Inferior parietal cortex (tissue), 1 donor: ENCODE data around the gene USH2A.

ENCODE experiments used
- DNase-seq: peaks from one replicate; pipeline ENCODE4 v3.0.0-alpha.2; 2016; ENCODE audit errors: extremely low spot score

USH2A gene, protein sequence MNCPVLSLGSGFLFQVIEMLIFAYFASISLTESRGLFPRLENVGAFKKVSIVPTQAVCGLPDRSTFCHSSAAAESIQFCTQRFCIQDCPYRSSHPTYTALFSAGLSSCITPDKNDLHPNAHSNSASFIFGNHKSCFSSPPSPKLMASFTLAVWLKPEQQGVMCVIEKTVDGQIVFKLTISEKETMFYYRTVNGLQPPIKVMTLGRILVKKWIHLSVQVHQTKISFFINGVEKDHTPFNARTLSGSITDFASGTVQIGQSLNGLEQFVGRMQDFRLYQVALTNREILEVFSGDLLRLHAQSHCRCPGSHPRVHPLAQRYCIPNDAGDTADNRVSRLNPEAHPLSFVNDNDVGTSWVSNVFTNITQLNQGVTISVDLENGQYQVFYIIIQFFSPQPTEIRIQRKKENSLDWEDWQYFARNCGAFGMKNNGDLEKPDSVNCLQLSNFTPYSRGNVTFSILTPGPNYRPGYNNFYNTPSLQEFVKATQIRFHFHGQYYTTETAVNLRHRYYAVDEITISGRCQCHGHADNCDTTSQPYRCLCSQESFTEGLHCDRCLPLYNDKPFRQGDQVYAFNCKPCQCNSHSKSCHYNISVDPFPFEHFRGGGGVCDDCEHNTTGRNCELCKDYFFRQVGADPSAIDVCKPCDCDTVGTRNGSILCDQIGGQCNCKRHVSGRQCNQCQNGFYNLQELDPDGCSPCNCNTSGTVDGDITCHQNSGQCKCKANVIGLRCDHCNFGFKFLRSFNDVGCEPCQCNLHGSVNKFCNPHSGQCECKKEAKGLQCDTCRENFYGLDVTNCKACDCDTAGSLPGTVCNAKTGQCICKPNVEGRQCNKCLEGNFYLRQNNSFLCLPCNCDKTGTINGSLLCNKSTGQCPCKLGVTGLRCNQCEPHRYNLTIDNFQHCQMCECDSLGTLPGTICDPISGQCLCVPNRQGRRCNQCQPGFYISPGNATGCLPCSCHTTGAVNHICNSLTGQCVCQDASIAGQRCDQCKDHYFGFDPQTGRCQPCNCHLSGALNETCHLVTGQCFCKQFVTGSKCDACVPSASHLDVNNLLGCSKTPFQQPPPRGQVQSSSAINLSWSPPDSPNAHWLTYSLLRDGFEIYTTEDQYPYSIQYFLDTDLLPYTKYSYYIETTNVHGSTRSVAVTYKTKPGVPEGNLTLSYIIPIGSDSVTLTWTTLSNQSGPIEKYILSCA (N-terminal part only)

DNA sequence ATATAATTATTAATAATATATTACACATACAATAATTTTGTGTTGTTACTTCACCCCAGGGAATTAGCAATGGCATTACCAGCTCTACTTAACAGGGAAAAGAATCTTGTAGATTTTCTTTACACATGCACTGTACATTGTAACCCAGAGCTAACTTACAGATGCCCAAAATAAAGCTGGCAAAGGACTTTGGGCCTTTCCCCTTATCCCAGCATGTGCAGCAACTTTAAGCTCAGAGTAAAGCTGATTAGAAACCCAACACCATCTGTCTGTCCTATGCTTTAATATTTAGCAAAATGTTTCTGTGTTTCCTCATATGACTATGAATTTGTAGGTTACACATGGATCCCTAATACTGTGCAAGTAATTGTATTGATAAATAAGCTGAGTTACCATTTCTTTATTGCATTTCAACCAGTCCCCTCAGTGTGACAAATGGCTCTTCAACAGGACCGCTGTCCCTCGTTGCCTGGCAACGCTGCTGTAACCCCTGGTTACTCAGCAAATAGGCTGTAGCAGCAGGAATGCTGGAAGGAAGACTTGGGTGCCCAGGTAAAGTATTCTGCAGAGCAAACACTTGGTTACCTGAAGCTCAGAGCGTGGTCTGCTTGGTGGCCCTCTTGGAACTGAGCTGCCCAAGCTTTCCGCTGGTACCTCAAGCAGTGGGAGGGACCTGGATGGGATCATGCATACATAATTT, at the start of gene USH2A:
USH2A (minus strand) TSS at position 628 of the 700 bp plus-strand sequence. CDS start 1,112 bp downstream, outside the sequence.
- no peak for DNase-seq

DNA sequence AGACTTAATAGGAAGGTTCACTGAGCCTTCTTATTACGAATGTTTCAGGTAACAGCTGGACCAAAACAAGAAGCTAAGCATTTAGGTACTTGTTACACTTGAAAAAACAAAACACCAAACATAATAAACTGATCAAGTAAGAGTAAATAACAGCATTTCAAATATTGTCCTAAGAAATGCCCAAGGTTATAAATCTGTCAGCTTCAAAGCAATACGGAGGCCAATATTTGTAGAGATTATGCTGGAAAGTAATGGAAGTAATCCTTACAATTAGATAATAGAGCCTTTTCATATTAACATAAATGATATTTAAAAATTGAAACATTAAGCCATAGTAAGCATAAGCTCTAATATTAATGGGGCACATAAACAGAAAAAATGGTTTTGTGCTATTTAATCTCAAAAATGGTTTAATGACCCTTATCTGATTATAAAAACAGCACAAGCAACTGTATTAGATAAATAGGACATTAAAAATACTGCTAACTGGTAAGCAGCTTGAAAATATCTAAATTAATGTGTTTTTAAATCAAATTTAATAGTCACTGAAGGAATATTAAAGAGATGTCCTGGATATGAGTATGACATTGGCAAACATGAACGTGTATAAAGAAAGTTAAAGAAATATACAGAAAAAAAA, 43.0 kb upstream of the USH2A start:
- DNase-seq = no peak

DNA sequence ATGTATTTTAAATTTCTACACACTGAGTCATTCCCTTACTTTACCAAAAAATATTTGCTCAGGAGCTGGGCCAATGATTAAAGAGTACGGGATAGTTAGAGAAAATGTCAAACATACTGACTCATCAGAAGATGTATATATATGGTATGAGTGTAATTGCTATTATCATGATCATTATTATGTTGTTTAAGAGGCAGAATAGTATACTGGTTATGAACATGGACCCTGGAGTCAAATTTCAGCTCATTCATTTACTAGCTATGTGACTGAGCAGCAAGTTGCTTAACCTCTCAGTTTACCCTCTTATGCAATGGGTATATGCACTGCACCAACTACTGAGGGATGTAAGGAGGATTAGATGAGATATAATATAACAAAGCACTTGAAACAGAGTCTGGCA, 41.2 kb upstream of the USH2A start:
- no peak for DNase-seq

DNA sequence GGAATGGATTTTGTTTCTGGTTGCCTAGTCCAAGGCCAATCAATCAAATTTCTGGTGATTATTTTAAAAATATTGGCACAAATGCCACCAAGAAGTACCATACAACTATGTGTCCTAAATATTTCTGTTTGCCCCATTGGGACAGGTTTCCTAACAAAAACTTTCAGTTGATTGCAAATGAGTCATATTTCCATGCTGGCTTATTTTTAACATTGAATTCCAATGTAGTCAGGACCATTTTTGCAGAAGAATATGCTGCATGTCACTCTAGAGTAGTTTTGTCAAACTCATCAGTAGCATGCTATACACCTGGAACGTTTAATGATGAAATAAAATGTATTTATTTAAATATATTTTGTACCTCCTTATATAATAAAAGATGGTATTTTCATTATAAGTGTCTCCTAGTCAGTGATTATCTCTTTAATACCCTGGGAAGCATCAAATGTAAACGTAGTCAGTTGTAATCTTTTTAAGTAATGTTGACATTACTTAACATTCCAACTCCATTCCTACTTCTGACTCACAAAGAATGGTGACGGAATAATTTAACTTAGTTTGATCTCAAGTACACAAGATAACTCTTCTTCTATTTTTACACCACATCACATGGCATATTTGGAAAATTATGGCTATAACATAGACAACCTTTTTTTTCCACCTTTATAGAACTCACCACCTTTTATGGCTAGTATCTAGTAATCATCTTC, 39.0 kb upstream of the USH2A start:
- DNase-seq = no peak

DNA sequence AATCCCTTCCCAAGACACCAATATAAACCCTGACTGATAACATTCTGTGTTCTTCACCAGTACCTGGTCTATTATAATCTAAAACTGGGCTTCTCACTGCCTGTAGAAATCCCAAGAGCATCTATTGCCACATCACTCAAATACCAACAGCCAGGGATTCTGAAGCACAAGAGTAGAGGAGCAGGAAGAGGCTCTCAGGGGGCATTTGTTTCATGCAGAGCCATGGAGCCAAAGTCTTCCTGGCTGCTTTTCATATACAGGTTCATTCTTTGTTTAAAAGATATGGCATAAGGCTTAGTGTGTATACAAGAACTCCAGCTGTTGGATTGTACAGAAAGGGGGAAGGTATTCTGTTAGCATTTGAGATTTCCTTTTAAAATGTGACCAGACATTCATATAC, 38.2 kb upstream of the USH2A start:
- DNase-seq = no peak

DNA sequence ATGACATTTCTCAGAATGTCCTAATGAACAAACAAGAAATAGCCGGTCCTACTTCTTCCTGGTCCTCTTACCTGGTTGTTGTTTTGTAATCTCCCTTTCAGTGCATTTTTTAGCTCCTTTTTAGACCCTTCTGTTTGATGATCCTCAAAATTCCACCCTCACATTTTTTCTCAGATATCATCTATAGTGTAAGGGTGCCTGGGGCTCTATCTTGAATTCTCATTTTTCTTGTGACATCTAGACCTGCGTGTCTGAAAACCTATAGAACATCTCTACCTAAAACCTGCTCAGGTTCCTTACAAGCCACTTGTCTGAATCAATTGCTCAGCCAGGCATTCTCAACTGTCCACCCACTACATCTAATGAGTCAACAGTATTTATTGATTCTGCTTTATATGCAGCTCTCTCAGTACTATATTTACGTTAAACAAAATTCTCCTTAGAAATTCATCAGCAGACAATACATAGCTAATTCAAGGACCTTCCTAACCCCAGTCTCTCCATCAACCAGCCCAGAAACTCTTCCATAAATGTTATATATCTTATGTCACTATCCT, 36.5 kb upstream of the USH2A start:
- DNase-seq = no peak

DNA sequence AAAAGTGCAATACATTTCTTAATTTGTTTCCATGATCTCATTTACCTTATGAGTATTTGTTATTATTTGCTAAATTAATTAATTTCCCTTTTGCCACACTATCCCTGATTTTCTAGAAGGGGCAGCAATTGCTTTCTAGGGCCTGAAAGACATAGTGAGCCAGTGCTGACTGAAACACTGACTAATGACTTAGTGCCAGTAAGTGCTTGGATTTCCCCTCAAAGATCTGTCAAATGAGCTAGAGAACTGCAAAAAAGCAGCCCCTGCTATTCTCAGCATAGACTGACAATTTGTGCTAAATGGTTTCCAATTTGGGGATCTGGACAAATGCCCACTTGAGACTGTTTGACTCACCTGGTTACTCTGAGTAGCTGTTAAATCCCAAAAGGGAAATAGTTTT, 35.6 kb upstream of the USH2A start:
- DNase-seq = no peak

DNA sequence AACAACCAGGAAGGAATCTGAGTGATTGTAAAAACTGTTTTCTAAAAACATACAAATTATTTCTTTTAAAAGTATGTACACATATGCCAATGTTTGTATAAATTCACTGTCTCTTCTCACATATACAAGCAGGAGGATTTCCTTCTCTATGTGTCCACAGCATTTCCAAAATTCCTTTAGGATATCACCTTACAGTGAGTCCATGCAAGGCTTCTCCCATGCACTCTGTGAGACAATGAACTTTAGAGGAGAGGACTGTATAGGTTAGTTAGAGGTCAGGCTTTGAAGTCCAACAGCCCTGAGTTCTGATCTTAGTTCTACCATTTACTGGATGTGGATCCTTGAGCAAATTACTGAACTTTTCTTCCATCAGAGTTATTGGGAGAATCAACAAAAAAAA, 34.1 kb upstream of the USH2A start:
- no peak for DNase-seq

DNA sequence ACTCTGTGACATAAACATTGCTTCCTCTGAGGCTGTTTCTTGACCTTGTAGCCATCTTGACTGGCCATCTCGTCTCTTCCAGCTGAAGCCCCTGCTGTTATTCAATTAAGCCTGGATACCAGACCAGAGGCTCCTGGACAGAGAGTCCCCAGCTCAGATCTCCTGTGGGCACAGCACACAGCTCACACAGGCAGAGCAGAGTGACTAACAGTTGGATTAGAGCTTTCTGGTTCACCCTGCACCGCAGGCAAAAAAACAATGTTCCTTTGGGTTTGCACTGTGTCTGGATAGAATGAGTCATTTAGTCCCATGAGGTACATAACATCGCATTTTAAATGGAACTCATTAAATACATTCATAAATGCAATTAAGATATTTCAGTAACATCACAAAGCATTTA, 33.4 kb upstream of the USH2A start:
- no peak for DNase-seq

DNA sequence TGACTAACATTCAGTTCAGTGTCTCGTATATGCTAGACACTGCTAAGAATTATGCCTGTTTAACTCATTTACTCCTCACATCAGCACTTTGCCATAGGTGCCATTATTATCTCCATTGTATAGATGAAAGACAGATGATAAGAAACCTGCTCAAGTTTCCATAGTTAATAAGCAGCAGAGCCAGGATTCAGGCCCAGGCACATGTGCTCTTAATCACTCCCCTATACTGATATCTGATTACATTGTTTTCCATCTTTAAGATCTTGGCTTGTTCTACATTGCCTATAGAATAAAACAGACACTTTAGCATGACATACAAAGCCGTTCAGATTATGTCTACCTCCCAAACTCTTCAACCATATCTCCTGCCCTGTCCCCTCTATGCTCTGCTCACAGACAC, 30.5 kb upstream of the USH2A start:
- no peak for DNase-seq

DNA sequence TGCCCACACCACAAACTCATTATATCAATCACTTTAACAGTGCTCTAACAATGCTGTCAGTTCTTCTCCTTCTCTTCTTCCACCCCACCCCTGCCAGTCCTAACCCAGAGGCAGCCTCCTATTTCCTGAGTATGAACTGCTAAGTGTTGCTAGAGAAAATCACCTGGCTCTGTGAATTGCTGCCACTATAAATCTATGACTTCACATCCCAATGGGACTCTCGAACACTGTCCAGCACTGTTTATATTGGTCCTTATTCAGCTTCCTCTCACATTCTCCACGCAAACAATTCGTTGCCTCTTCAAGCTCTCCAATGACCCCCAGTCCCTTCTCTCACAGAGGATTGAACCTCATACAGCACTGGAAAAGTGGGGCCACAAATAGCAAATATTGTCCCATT, 27.0 kb upstream of the USH2A start:
- DNase-seq = no peak

DNA sequence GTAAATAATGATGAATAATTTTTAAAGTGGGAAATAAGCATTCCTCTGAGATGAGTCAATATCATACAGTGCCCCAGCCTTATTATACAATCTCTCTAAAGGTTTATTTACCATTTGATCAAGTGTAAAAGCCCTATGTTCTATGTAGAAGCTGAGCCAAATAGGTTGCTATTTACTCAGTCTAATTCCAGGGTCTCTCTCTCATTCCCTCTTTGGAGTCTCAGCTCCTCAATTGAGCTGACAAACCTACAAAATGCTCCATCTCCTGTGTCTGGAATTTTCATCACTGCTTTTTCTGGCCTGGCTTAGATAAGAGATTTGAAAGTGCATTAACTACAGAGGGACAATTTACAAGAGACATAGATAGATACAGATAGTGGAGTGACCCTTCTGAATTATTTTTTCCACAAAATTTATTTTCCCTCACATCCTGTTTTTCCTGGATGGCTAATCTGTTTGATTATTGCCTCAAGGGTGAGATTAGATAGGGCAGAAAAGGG, 24.8 kb upstream of the USH2A start:
- DNase-seq = no peak

DNA sequence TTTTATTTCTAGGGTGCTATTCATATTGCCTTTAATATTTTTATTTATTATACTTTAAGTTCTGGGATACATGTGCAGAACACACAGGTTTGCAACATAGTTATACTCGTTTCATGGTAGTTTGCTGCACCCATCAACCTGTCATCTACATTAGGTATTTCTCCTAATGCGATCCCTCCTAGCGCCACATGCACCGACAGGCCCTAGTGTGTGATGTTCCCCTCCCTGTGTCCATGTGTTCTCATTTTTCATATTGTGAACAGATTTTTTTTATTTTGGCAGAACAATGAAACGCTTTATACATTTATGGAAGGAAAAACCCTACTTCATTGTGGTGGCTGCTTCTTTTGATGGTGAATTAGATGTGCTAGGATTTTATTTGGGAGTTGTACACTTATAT, 14.4 kb upstream of the USH2A start:
- no peak for DNase-seq

DNA sequence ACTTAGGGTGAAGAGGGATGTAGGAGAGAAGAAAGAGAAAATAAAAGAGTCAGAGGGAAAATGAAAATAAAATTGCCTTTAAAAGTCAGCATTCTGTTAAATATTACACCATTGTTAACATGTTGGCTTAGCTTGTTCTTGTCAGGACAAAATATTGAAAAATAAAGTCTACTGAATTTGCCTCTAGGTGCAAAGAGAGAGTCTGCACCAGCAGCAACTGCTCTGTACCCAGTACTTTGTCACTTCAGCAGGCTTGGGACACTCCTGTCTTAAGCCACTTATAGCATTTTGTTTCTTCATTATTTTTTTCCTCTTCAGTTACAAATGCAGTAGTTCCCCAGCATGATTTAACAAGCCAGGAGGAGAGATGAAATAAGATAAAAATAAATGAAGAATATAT, 11.0 kb upstream of the USH2A start:
- DNase-seq = no peak

DNA sequence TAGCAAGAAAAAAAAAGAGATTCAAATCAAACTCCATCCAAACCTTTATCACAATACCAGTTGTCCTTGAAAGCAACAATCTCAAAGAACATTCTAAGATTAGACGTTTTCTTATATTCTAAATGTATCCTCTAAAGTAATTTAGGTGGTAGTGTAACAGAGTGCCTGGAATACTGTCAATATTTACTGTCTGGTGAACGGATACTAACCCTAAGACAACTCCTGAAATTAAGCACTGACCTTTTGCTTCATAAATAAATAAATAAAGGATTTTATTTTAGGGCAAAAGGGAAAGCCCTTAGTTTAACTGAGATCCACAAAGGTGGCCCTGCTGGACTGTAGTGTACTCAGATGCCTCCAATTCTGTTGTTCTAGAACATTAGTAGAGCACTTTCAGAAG, 9.9 kb upstream of the USH2A start:
- no peak for DNase-seq

DNA sequence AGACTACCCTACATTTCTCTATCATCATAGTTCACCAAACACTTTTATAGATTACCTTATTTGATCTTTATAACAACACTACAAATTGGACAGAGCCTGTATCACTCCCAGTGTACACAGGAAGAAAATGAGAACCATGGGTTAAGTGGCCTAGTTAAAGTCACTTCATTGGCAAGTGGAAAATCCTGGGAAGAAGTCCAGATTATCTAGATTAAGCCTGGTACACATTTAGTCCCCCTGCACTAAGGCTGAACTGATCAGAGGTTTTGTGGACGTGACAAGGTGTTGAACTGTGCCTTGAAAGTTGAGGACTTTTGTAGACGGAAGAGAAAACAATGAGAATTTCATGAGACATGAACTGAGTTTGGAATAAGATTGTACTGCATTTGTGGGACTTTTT, 7.5 kb upstream of the USH2A start:
- DNase-seq = no peak

DNA sequence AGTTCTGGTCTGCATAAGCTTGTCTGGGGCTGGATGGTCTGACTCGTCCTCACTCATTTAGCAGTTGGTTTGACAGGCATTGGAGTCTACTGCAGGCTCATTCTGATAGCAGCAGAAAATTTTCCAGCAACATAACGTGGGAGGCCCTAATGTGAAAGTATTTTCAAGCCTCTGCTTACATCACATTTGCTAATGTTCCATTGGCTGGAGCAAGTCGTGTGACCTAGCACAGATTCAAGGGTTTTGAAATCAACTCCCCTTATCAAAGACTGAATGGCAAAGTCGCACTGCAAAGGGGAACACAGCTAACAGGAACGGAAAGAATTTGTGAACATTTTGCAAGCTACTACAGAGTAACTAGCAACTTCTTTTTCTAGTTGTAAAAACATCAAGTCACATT, 2.3 kb upstream of the USH2A start:
- no peak for DNase-seq

DNA sequence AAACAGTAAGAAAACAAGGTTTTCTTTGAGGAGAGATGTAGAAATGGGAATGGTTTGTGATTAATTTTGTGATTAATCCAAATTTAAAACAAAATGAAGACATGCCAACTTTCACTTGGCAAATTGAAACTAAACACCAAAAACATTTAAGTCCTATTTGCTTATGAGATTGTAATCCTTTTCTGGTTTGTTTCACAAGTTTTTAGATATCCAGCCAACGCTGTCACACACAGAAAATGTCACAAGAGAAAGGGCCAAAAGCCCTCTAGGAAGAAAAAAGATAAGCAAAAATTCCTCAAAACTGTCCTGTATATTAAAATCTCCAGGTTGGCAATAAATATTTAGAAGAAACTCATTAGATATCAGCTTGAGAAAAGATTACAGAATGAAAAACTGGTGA, 2.5 kb downstream of the USH2A start:
- DNase-seq = no peak

DNA sequence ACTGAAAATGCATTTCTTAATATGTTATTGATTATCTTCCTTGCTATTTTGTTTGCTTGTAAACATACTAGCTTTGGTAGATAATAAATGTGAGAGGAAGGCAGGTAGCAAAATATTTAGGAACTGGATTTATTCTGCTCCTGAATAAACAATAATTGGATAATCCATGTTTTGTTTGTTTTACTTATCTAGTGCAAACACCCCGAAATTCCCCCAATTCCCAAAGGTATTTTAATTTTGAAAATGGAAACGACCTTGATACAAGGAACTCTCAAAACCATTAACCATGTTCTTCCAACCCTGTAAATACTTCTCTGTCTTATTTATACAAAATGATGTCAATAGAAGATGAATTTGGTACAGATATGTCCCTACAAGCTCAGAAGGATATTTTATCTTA, 3.0 kb downstream of the USH2A start:
- DNase-seq = no peak

DNA sequence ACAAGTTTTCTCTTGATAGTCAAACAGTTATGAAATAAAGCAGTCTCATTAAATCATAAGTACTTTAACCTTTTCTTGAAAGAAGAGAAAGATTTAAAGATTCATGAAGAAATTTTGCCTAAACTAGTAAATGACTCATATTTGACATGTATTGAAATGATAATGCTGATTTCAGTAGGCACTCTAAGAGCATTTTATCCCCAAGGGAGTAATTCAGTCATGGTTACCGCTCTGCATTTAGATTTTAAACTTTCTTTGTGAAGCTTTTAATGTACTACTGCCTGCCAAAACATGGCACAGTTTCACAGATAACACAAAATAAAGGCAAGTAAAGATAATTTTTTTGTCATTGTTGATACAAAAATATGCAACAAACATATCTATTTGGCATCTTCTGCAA, 6.8 kb downstream of the USH2A start:
- DNase-seq = no peak
